RPMI8226 (cell line): ENCODE measurements around the gene GLIPR1L2.

Experiments
- DNase-seq: peaks from one replicate; pipeline ENCODE4 v3.0.0-alpha.2; 2015

The GLIPR1L2 gene

GRCh38 chr12:75479963-75480461, 89.1 kb downstream of the GLIPR1L2 start:
- DNase-seq = peak; percentile 17

- peak; percentile 60 for DNase-seq
Observed at GRCh38 chr12:75480469-75480949, 89.6 kb downstream of the GLIPR1L2 start, which contains the start of gene GLIPR1. TSS of gene GLIPR1 (plus strand) at chr12:75480755. CDS start at chr12:75480881, 126 bp downstream.

- DNase-seq = peak; percentile 26
Observed at GRCh38 chr12:75481013-75481705, 90.3 kb downstream of the GLIPR1L2 start.

GRCh38 chr12:75481774-75482173, 90.9 kb downstream of the GLIPR1L2 start:
- DNase-seq = no peak
